GM19452 (cell line): ENCODE data around the gene ASCL2.
"Not testable (repeated sequence)": the region's sequence is repeated elsewhere in the genome, so short reads cannot be mapped to it uniquely, and the experiment has no call there.

Source experiments
- ATAC-seq: cut with Tn5 transposase; IDR thresholded peaks from one replicate; pipeline ENCODE4 v1.9.1; 2021; ENCODE audit not compliant: unreplicated experiment

The ASCL2 gene

DNA sequence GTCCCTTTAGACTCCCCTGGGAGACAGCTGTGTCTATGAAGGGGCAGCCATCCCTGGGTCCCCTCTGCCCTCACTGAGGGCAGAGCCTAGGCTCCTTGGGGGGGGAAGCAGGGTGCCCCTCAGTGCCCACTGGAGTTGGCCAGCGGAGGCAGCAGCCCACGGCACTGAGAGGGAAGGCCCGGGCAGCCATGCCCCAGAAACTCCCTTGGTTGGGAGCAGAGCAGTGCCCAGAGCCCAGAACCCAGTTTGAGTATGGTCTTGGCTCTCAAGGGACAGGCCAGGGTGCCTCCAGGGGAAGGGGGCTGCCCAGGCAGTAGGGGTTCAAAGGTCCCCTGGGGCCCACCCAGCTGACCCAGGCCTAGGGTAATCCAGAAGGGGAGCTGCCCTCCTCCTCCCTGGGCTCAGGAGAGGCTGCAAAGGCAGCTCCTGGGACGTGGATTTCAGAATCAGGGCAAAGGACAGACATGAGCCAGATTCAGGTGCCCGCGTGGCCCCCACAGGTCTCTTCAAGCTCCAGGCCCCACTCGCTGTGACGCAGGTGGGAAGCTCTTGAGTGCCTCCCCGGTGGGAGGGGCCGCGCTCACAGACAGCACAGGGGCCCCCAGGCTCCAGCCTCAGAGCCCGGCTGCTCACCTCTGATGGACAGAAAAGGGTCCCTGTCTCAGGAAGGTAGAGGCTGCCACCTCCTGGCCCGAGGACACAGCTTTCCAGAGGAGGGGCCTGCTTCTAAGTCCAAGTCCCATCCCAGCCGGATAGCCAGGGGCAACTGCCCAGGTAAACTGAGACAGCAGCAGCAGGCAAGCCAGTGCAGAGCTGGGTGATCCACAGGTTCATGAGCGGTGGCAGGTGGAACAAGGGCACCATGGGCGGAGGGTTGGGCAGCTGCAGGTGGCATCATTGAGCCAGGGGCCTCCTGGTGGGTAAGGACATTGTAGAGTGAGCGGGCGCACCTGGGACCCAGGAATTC lies 28.7 kb upstream of the ASCL2 start:
- ATAC-seq: no peak

DNA sequence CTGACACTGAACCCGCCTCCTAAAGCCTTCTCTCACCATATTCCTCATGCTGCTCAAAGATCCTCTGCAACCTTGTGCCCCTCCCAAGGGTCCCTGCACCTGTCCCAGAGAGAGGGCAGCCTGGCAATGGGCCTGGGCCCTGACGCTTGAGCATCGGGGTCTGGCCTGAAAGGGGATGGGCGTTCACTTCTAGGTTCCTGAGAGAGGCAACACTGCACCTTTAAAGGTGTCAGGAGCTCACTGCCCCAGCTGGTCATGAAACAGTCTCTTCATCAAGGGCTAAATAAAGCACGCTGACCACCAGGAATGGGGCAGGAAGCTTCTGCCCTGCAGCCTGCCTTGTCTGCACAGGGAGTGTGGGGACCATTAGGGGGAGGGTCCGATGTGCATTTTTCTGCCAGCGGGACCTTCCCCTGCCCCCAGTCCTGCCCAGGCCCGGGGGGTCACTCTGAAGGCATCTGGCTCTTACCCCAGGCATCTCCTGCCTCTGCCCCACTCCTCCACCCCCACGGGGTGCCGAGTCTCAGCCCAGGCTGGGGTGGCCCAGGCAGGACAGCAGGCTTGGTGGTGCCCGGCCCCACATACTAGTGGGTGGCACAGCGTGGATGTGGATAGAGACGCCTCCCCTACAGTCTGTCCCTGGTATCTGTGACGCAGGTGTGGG lies 27.9 kb upstream of the ASCL2 start:
- ATAC-seq: no peak

DNA sequence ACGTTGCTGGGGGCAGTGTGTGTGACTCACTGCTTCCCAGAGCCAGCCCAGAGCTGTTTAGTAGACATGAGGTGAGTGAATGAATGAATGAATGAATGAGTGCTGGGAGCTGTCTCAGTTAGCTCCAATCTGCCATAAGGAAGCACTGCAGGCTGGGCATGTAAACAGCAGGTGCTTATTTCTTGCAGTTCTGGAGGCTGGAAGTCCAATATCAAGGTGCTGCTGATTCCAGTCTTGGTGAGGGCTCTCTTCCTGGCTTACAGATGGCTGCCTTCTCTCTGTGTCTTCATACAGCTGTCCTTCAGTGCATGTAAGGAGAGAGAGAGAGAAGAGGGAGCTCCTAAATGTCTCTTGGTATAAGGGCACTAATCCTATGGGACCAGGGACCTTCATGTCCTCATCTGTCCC lies 27.2 kb upstream of the ASCL2 start:
- ATAC-seq: no peak

DNA sequence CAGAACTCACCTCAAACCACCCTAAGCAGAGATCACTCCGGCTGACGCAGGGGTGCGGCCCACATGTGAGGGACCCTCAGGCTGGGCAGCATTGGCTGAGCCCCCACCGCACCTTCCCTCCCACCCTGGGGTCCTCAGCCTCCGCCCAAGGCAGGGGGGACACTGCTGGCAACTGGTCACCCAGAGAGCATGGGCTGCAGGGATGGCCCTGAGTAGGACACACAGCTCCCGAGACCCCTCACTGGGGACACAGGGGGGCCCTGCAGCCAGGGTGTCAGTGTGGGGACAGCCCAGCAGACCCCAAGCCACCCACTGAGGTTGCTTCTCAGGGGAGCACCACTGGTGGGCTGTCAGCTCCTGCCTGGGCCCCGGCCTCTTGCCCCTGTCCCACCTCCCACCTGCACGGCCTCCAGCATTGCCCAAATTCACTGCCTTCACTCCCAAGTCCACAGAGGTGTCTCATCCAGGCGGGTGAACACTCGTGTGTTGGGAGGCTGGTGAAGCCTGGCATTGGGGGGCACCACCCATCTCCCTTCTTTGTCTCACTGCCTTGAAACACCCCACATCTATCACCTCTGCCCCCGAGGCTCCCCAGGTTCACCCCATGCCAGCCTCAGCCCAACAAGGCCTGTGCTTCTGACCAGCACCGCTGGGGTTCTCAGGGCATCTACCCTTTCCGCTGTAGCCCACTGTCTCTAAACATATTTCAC lies 26.7 kb upstream of the ASCL2 start:
- no peak for ATAC-seq

DNA sequence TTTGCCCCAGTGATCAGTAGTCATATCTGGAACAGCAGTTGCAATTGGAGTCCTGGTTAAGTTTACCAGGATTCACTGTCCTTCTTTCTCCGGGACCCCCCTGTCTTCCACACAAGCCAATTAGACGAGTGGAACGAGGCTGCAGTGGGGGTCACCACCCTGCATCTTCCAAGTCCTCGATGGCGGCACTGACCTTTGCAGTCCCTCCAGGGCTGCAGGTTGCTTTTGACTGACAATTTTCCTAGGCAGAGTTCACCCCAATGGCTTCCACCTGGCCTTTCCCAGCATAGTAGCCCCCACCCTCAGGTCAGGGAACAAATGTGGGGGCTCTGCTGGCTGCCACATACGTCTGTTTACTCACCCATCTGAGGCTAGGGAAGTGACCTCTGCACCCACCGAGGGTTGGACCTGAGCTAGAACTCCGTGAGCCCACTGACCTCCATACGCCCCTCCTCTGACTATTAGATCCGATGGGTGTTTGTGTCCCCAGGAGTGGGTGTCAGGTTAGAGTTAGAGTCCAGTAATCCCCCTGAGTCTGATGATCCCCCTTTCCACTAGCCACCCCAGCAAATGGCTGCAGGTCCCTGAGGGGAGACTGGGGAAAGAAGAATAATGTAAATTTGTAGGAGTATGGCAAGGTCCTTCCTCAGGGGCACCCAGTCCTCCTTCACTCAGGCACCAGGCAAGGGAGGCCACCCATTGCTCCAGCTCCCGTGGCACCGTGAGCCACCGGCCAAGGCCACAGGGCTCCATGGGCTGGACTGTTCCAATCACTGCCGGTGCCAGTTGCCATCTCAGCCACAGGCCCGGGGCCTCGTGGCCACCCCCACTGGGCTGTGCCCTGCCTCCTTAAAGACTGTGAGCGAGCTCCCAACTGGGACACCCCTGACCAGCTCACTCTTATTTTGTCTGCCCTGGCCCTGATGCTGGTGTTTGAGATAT lies 25.9 kb upstream of the ASCL2 start:
- ATAC-seq: no peak

DNA sequence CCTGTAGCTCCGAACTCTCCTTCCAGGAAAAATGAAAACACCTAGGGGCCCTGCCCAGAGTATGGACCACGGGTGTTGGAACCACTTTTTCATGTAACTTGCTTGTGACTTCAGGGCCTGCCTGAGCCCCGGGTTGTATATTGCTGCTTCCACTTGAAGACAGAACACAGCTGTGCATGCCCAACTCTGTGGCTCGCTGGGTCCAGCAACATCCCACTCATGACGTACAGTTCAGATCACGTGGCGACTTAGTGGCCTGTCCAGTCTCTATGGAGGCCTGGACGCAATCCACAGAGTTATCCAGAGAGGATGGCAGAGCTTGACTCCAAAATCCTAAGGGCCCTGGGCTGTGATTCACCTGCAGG lies 24.5 kb upstream of the ASCL2 start:
- no peak for ATAC-seq

DNA sequence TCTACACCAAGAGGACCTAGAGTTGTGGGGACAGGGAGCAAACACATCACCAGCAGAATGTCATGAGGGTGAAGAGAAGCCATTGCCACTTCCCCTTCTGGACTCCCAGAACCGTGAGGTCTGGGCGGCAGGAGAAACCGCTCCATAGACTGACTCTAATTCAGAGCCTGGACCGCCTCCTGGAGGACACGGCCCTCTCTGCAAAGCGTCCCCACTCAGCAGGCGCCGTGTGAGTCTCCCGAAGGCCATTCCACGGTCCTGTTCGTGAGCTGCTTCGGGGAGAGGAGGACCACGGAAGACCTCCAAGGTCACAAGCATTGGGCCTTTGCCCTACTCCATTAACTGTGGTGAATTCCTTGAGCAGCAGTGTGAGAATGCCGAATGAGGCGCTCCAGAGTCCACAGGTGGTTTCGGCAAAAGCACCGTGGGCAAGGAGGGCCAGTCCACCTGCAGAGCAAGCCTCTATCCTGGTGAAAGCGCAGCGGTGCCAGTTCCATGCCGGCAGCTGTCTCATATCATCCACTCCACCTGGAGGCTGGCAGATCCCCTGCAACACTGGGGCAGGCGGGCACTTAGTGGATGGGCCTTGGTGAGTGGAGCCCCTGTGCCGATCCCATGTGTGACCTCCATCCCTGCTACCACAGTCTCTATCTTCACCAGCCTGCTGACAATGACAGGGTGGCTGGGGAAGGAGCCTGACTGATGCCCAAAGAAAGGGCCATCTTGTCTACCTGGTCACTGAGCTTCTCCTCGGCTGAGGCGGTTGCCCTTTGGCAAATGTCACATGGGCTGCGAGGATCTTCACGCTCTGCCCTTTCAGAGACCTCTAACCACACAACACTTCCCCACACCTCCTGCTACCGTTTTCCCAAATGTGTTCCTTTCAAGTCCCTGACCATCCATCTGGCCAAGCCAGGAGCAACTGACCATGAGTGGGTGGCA lies 23.9 kb upstream of the ASCL2 start:
- ATAC-seq: no peak

DNA sequence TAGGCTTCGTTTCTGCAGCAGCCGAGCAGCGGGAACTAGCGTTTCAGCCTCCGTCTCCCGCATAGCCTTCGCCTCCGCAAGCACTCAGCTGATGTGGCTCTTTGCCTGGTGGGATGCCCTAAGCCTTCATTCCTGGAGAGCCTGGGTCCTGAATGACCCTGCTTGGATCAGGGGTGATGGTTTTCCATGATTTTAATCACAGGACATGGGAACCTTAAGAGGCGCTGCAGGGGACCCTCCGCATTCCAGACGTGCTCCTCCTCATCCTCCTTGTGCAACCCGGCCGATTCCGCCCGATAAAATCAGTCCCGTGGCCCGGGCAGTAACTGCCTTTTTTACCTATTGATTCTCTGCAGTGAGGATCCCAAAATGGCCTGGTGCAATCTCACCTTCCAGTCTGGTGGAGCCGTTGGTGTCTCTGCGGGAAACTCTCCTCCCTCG lies 23.2 kb upstream of the ASCL2 start:
- no peak for ATAC-seq

DNA sequence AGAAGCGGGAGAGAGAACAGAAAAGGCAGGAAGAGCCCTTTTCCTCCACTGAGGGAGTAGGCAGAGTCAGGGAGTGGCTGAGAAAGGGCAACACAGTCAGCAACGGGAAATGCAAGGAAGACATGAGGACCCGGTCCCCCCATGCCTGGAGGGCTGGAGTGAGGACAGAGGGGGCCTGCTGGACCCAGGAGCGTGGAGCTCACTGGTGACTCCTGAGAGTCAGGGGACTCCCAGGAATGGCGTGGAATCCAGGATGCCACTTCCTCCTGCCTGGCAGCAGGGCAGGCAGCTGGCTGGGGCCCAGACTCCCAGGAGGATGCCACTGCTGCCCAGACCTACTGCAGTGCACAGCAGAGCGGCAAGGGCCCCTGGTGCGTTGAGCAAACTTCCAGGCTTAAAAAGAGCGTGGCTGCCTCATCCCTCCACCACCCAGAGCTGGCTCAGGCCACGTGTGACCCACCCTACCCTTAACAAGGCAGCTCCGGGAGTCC lies 20.0 kb upstream of the ASCL2 start:
- no peak for ATAC-seq

DNA sequence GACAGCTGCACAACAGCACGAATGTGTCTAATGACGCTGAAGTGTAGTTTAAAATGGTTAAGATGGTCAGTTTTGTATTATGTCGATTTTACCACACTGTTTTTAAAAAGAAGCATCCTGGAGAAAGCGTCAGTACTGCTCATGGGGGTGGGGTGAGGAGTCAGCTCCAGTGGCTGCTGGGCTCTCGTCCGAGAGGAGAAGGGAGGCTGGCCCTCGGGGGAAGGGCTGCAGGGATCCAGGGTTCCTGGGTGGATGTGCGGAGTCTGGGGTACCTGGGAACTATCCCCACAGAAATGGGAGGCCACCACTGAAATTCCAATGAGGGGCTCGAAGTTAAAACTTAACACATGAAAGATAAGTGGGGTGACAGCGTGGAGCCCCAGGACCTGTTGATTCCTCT lies 19.5 kb upstream of the ASCL2 start:
- no peak for ATAC-seq

DNA sequence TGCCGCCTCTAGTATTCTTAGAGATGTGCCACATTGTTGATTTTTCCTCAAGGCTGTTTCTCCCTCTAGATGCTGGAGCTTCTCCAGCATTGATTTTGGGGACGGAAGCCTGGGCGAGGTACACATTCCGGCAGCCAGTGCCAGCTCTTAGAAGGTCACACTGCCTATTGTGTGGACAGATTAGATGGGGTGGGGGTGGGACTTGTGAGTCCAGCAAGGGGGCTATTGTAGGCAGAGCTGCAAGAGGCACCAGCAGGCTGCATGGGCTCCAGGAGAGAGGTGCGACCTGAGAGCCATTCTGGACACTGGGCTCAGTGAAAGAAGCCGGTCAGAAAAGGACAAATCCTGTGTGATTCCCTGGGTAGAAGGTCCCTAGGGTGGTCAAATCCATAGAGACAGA lies 19.0 kb upstream of the ASCL2 start:
- ATAC-seq: no peak

DNA sequence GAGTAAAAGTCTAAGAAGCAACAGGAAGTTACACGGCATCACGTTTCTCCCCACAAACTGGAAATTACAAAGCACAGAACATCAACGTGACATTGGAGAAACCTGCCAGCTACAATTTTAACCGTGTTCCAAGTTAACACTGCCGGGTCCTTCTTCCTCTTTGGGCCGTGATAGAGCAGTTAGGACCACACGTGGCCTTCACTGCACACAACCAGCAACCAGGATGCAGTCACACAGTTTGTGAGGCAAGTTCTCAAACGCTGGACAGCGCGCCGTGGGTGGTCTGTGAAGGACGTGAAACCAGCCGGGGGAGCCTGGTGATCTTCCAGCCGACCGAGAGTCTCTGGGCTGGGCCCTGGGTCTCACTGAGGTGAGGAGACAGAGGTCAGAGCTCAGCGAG lies 16.7 kb upstream of the ASCL2 start:
- no peak for ATAC-seq

DNA sequence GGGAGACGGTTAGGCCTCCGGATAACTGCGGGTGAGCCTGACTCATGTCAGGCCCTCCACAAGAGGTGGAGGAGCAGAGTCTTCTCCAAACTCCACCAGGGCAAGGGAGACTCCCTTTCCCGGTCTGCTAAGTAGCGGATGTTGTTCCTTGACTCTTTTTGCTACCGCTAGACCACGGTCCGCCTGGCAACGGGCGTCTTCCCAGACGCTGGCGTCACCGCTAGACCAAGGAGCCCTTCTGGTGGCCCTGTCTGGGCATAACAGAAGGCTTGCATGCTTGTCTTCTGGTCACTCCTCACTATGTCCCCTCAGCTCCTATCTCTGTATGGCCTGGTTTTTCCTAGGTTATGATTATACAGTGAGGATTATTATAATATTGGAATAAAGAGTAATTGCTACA lies 16.0 kb upstream of the ASCL2 start:
- not testable (repeated sequence) for ATAC-seq

DNA sequence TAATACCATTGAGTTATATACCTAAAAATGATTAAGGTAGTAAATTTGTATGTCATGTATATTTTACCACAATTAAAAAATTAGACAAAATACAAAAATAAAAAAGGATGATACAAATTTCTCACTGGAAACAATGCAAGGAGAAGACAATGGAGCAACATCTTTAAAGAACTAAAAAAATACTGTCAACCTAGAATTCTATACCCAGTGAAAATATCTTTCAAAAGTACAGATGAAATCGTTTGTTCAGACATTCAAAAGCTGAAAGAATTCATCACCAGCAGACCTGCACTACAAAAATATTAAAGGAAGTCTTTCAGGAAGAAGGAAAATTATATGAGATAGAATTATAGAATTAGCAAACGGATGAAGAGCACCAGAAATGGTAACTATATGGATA lies 9.8 kb upstream of the ASCL2 start:
- no peak for ATAC-seq

DNA sequence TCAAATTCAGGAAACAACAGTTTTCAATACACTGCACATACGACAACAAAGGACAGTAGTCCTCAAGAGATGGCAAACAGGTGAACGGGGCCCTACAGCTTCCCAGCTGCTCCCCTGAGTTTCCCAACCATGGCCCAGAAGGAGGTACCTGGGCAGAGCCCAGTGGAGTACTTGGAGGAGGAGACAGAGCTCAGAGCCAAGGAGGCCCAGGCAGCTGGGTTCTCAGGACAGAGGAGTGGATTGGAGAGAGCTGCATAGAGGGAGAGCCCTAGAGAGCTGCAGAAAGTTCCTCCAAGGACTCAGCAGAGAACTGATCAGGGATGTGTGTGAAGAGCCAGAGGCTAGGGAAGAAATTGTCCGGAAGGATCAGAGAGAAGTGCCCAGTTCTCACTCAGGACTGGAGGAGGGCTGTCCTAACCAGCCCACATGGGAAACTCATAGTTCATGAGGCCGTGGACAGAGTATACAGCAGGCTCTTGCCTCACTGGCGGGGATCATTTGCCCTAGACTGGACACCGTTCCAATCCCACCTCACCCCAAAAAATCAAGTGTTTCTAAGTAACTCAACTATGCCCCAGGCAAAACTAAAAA lies 7.6 kb upstream of the ASCL2 start:
- ATAC-seq: no peak

DNA sequence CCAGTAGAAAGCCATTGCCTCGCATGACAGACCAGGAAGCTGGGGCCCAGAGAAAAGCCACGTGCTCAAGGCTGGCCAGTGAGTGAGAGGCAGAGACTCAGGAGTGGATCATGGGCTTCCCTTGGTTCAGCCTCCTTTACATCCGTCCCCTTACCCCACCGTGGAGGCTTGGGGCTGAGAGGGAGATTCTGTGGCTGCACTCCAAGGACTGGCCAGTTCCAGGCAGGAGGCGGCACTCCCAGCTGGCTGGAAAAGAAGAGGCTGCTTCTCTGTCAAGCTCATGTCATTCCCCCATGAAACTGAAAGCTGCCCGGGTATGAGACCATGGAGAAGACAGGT lies 6.6 kb upstream of the ASCL2 start:
- no peak for ATAC-seq

DNA sequence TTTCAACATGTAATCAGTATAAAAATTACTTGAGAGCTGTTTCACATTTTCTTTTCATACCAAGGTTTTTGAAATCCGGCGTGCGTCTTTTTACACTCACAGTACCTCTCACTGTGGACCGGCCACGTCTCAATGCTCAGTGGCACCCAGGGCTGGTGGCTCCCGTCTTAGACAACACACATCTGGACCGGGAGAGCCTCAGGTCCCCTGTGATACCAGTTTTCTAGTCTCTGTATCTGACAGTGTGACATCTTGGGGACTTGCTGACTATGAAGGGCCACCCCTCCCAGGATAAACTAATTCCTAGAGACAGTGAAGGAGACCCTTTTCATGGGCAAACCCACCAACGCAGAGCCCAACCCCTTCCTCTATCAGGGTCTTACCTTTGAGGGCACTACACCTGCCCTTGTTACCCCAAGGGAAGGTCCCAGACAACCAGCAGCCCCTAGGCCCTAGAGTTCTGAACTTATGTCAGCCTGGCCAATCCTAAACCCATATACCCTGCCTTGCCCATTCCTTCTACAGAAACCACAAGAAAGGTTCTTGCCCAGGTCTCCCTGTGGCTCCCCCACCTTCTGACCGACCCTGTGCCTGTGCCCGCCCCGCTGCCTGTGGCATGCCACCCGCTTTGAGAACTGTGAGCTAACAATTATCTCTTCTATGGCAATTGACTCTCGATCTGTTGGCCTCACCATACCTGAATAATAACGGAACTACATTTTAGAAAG lies 6.1 kb upstream of the ASCL2 start:
- ATAC-seq: no peak
